Activated CD8-positive, alpha-beta memory T cell treated with anti-CD3 and anti-CD28 coated beads for 36 hours (primary cell): ENCODE measurements around the gene SLC7A4. TPM values are rescaled to one million over a fixed set of nuclear protein-coding genes. Genes with fewer than 3 reads are reported as not detected.
"Not testable (repeated sequence)": the region's sequence is repeated elsewhere in the genome, so short reads cannot be mapped to it uniquely, and the experiment has no call there.

Experiments used
- CTCF ChIA-PET: fragments of 350-600 bp; sonication (Branson Sonifier 250); formaldehyde crosslinking; loops from one replicate; lab custom pipeline; 2021; ENCODE audit warnings: antibody characterized with exemption; lab: Charles Lee
- POLR2A ChIA-PET: fragments of 350-600 bp; sonication (Branson Sonifier 250); formaldehyde crosslinking; loops from one replicate; lab custom pipeline; 2021; ENCODE audit warnings: antibody characterized with exemption; lab: Charles Lee
- total RNA-seq, 2 experiments: library from RNA; stranded (reverse); gene quantifications; one replicate each; pipeline ENCODE4 v1.2.3, GENCODE V29; 2021

SLC7A4 gene
- total RNA-seq, 2 experiments from 2014 or later, result 0.19 to 0.61 TPM

DNA sequence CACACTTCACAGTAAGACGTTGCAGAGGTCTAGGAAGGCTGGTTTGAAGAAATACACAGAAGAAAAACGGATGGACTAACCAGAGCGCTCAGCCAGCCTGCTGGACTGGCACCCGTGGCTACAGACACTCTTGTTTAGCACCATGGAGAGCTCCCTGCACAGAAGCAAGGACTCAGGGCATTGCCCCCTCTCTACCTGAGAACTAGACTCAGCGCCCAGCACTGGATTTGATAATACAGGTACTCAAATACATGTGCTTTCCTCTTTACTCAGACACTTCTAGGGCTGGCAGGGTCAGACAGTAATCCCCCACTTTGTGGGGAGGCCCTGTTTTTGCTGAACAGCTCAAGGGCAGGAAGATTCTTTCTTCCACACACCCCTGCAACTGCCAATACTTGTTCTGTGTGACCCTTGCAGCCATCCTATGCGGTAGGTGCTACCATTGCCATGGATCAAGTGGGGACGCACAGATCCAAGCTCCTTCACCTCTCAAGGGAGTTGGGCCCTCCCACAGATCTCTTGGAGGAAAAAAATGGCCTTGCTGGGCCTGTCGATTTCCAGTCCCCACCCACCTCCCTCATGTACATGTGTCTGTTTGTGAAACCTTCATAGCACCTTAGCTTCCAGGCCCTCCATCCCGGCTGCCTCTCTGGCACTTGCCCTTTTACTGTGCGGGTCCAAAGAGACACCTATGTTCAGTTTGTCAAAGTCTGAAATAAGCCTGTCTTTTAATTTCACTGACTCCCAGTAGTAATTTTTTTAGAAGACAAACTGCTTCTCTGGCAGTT is 22.5 kb downstream of the SLC7A4 start:
- CTCF ChIA-PET, result interaction anchor here (1.3 kb wide), 1 partner anchor 60 kb away, joined by 3 read pairs; no protein-coding TSS in a partner anchor
- POLR2A ChIA-PET, result no interaction called here

- POLR2A ChIA-PET, CTCF ChIA-PET: not testable (repeated sequence)
These were observed 23.2 kb downstream of the SLC7A4 start for GRCh38 chr22:21009208-21009607.

- ChIA-PET POLR2A (interaction anchor here (1.1 to 2.5 kb wide), 3 partner anchors 22 to 145 kb away, joined by 4 to 21 read pairs (median 5); partner anchors contain the start of gene LZTR1), CTCF (interaction anchor here (0.6 to 1.8 kb wide), 5 partner anchors 17 to 411 kb away, joined by 3 to 6 read pairs (median 3); no protein-coding TSS in a partner anchor)
These were observed 28.6 kb downstream of the SLC7A4 start for GRCh38 chr22:21003782-21004181.

- ChIA-PET POLR2A (interaction anchor here (1.1 to 2.5 kb wide), 3 partner anchors 13 to 22 kb away, joined by 3 to 21 read pairs (median 3); partner anchors contain the start of gene LZTR1), CTCF (interaction anchor here (0.8 to 1.5 kb wide), 4 partner anchors 12 to 198 kb away, joined by 3 to 5 read pairs (median 3); no protein-coding TSS in a partner anchor)
These were observed 30.6 kb downstream of the SLC7A4 start, which contains the start of gene THAP7 for GRCh38 chr22:21001601-21002325. THAP7 (minus strand) TSS chr22:21002118; CDS start chr22:21001911, 207 bp downstream.

GRCh38 chr22:21000987-21001600 is 31.3 kb downstream of the SLC7A4 start:
- CTCF ChIA-PET, result no interaction called here

DNA sequence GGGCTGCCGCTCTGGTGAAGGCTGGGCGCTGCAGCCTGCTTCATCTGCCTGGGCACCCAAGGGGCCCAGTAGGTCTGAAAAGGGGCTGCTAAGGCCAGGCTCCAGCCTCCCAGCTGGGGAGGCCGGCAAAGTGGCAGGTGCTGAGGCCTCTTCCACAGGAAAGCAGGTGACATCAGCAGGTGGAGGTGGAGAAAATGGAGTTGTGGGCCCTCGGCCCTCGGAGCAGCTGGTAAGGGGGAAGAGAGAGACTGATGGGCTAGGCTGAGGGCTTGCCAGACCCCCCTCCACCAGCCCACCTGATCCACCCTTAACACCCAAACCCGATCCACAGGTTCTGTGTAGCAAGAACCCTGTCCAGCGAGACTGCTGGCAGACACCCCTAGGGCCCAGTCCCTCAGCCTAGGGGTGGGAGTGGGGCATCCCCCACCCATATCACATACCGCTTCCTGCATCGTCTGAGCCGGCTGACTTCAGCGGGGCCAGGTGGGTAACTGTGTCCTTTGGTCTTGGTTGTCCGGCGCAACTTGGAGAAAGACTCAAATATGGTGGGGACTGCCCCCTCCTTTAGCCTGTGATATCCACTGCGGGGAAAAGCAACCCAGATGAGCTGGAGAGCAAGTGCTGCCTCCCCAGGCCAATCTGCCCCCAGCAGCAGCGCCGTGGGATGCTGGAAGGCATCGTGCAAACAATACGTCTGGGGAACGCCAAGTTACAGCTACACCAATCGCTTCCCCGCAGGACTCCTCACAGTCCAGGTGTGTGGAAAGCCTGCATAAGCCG is 32.0 kb downstream of the SLC7A4 start:
- POLR2A ChIA-PET, result interaction anchor here (2.0 to 3.4 kb wide), 2 partner anchors 10 to 18 kb away, joined by 11 to 23 read pairs; partner anchors contain the start of gene LZTR1
- CTCF ChIA-PET, result interaction anchor here (1.0 kb wide), 1 partner anchor 39 kb away, joined by 3 read pairs; no protein-coding TSS in a partner anchor

More at GRCh38 chr22:21000987-21001600, 31.3 kb downstream of the SLC7A4 start:
- POLR2A ChIA-PET, result interaction anchor here (3.4 kb wide), 1 partner anchor 19 kb away, joined by 23 read pairs; the partner anchor contains the start of gene LZTR1

- POLR2A ChIA-PET, result interaction anchor here (0.7 to 3.4 kb wide), 3 partner anchors 9 to 42 kb away, joined by 4 to 23 read pairs (median 11); partner anchors contain the start of gene LZTR1
- CTCF ChIA-PET, result interaction anchor here (1.0 kb wide), 1 partner anchor 38 kb away, joined by 3 read pairs; no protein-coding TSS in a partner anchor
These were observed 32.8 kb downstream of the SLC7A4 start for GRCh38 chr22:20999350-21000206.

GRCh38 chr22:20998411-20999336 is 33.7 kb downstream of the SLC7A4 start:
- CTCF ChIA-PET, result no interaction called here
- POLR2A ChIA-PET, result interaction anchor here (0.7 to 3.4 kb wide), 3 partner anchors 8 to 41 kb away, joined by 4 to 23 read pairs (median 11); partner anchors contain the start of gene LZTR1

- POLR2A ChIA-PET, result interaction anchor here (3.4 kb wide), 1 partner anchor 16 kb away, joined by 23 read pairs; the partner anchor contains the start of gene LZTR1
- CTCF ChIA-PET, result no interaction called here
These were observed 34.7 kb downstream of the SLC7A4 start for GRCh38 chr22:20997536-20998257.

DNA sequence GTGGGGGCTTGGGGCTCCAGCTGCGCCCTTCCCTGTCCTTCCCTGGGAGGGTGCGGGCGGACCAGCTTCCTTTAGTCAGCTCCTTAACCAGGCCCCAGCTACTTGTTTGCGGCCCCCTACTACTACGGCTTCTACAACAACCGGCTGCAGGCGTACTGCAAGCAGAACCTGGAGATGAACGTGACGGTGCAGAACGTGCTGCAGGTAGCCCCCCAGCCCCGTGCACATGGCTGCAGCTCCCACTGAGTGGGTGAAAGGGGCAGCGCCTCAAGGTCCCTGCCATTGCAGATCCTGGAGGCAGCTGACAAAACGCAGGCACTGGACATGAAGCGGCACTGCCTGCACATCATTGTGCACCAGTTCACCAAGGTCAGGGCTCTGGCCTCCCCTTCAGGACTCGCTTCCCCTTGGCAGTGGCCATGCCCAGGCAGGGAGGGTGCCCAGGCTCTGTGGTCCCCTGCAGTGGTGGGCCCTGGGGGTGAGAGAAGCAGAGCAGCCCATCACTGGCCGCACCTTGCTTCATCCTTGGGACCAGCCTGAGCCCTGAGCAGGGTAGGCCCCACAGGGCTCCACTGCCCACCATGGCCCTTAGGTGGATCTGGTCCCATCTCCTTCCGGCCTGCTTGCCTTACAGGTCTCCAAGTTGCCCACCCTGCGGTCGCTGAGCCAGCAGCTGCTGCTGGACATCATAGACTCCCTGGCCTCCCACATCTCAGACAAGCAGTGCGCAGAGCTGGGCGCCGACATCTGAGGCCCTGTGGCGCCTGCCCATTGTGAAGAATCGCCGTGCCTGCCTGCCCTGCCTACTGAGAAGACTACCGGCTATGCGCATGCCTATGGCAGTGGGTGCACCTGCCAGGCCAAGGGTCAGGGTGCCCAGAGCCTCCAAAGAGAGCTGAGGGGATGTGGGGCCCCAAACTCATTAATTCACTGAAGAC is 35.5 kb downstream of the SLC7A4 start:
- CTCF ChIA-PET, result interaction anchor here (1.3 kb wide), 1 partner anchor 15 kb away, joined by 3 read pairs; the partner anchor contains the start of gene LZTR1
- POLR2A ChIA-PET, result interaction anchor here (0.5 to 0.6 kb wide), 2 partner anchors 7 to 203 kb away, joined by 3 read pairs; no protein-coding TSS in a partner anchor

GRCh38 chr22:20996031-20996410 is 36.3 kb downstream of the SLC7A4 start:
- CTCF ChIA-PET, result interaction anchor here (1.3 kb wide), 1 partner anchor 14 kb away, joined by 3 read pairs; the partner anchor contains the start of gene LZTR1
- POLR2A ChIA-PET, result interaction anchor here (0.5 to 0.6 kb wide), 2 partner anchors 8 to 202 kb away, joined by 3 read pairs; no protein-coding TSS in a partner anchor

- CTCF ChIA-PET, result interaction anchor here (1.3 kb wide), 1 partner anchor 14 kb away, joined by 3 read pairs; the partner anchor contains the start of gene LZTR1
- POLR2A ChIA-PET, result no interaction called here
These were observed 36.9 kb downstream of the SLC7A4 start for GRCh38 chr22:20995329-20996030.

DNA sequence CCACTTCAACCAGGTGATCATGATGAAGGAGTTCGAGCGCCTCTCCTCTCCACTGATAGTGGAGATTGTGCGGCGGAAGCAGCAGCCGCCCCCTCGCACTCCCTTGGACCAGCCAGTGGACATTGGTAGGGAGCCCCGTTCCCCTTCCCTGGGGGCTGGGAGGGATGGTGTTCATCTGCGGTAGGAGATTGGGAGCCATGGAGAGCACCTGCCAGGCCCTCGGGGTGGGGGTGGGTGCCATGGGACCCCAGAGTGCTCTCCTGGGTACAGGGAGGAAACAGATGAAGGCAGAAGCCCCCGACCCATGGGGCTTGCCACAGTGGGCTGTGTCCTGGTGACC is 37.5 kb downstream of the SLC7A4 start:
- POLR2A ChIA-PET, result no interaction called here

More for the DNA sequence above, 37.5 kb downstream of the SLC7A4 start:
- CTCF ChIA-PET, result no interaction called here
